MV-4-11 (cell line): ENCODE measurements around the gene LRRC28.

Source experiments
- DNase-seq: peaks from one replicate; lab custom pipeline; 2025; lab: John Stamatoyannopoulos, UW

LRRC28 gene

GRCh38 chr15:99305761-99306505, 54.7 kb downstream of the LRRC28 start:
- no peak for DNase-seq

GRCh38 chr15:99306694-99307338, 55.5 kb downstream of the LRRC28 start:
- no peak for DNase-seq

GRCh38 chr15:99307735-99308134, 56.5 kb downstream of the LRRC28 start:
- DNase-seq: peak; percentile 44

- no peak for DNase-seq
These were observed 59.5 kb downstream of the LRRC28 start for GRCh38 chr15:99310745-99311144.

GRCh38 chr15:99312228-99312627, 60.9 kb downstream of the LRRC28 start:
- no peak for DNase-seq

- no peak for DNase-seq
These were observed 61.5 kb downstream of the LRRC28 start for GRCh38 chr15:99312794-99313193.

GRCh38 chr15:99315636-99316035, 64.4 kb downstream of the LRRC28 start:
- no peak for DNase-seq

GRCh38 chr15:99320374-99321215, 69.3 kb downstream of the LRRC28 start:
- no peak for DNase-seq

- DNase-seq: peak; percentile 72
These were observed 70.2 kb downstream of the LRRC28 start for GRCh38 chr15:99321468-99321867.

GRCh38 chr15:99322643-99323405, 71.5 kb downstream of the LRRC28 start:
- DNase-seq: no peak

- DNase-seq: peak; percentile 98
These were observed 72.9 kb downstream of the LRRC28 start for GRCh38 chr15:99324082-99324620.

- no peak for DNase-seq
These were observed 73.4 kb downstream of the LRRC28 start for GRCh38 chr15:99324700-99325099.

- no peak for DNase-seq
These were observed 75.0 kb downstream of the LRRC28 start for GRCh38 chr15:99326235-99326634.

GRCh38 chr15:99328106-99329072, 77.1 kb downstream of the LRRC28 start:
- no peak for DNase-seq

- DNase-seq: no peak
These were observed 80.1 kb downstream of the LRRC28 start for GRCh38 chr15:99331381-99331780.

GRCh38 chr15:99333413-99333812, 82.1 kb downstream of the LRRC28 start:
- DNase-seq: no peak

GRCh38 chr15:99333981-99334380, 82.7 kb downstream of the LRRC28 start:
- DNase-seq: no peak

- DNase-seq: no peak
These were observed 84.2 kb downstream of the LRRC28 start for GRCh38 chr15:99335508-99335907.

- DNase-seq: no peak
These were observed 85.5 kb downstream of the LRRC28 start for GRCh38 chr15:99336794-99337193.

- no peak for DNase-seq
These were observed 89.1 kb downstream of the LRRC28 start for GRCh38 chr15:99340347-99340746.

- DNase-seq: no peak
These were observed 90.5 kb downstream of the LRRC28 start for GRCh38 chr15:99341786-99342185.
